Fibroblast of skin of right quadriceps (primary cell): ENCODE results near the gene KDM2B.
A peak's percentile ranks its signal among the peaks of the same experiment; 100 is the strongest.
"Not testable (repeated sequence)": the region's sequence is repeated elsewhere in the genome, so short reads cannot be mapped to it uniquely, and the experiment has no call there.

Source experiments
- DNase-seq: peaks from one replicate; pipeline ENCODE4 v3.0.0-alpha.2; 2013

The KDM2B gene

DNA sequence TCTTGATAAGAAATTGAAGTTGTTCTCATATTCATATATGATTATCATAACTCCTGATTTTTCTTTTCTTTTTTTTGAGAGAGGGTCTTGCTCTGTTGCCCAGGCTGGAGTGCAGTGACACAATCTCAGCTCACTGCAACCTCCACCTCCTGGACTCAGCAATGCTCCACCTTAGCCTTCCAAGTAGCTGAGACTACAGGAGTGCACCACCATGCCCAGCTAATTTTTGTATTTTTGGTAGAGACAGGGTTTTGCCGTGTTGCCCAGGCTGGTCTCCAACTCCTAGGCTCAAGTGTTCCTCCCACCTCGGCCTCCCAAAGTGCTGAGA is 2.5 kb upstream of the KDM2B start:
- DNase-seq, result not testable (repeated sequence)

DNA sequence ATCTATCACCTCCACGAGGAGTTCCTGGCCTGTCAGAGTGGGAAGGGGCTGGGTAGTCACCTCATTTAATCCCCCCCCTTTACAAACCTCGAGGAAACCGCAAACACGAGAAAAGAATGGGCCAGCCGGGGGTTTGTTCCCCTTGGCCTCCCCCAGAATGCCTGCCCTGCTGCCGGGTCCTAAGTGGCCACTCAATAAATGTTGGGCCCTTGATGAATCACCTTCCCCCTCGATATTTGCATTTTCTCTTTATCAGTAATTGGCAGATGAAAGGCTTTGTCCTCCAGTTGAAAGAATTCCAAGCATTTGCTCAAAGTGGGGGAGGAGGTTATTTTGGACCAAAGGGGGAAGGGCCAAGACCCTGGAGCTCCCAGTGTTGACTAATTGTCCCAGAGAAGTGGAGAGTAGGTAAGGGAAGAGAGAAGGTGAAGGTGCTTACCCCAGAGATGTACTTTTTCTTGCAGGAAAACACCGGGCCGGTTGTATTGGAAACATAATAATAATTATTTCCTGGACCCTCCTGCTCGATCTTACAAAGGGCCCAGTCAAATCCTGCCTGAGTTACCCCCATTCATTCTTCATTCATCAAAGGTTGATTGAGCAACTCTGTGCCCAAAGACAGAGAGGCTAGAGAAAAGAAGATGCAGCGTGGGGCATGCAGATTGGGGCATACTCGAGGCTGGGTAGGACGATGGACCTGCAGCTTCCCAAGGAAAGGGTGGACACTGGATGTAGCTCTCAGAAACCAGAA is 1.9 kb upstream of the KDM2B start:
- peak; percentile 55 for DNase-seq

DNA sequence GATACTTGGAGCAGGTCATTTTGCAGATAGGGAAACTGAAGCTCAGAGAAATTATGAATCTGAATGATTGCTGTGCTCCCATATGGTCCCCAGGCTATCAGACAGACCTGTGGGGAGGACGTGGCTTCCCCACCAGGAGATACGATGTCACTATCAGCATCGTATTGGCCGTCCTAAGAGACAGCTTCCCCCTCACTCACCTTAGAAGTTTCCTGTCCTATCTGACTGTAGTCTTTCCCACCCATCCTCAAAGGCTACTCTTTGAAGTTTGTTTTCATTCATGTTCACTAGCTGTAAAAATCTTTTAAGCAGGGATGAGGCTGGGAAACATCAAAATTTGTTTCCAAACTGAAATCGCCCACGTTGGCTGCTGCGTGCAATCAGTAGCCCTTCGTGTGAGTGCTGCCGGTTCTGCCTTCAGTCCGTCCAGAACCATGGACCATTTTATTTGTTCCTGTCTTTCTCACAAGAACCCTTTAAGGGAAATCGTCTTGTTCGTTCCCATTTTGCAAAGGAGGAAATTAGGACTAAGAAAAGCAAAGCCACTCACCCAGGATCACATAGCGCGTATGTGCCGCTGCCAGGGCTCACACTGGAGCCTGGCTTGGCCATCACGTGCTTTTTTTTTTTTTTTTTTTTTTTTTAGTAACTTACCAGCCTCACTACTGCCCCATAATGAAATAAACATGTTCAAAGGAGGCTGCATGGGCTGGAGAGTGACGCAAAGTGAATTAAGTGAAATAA is 1.0 kb upstream of the KDM2B start:
- DNase-seq, result peak; percentile 57

DNA sequence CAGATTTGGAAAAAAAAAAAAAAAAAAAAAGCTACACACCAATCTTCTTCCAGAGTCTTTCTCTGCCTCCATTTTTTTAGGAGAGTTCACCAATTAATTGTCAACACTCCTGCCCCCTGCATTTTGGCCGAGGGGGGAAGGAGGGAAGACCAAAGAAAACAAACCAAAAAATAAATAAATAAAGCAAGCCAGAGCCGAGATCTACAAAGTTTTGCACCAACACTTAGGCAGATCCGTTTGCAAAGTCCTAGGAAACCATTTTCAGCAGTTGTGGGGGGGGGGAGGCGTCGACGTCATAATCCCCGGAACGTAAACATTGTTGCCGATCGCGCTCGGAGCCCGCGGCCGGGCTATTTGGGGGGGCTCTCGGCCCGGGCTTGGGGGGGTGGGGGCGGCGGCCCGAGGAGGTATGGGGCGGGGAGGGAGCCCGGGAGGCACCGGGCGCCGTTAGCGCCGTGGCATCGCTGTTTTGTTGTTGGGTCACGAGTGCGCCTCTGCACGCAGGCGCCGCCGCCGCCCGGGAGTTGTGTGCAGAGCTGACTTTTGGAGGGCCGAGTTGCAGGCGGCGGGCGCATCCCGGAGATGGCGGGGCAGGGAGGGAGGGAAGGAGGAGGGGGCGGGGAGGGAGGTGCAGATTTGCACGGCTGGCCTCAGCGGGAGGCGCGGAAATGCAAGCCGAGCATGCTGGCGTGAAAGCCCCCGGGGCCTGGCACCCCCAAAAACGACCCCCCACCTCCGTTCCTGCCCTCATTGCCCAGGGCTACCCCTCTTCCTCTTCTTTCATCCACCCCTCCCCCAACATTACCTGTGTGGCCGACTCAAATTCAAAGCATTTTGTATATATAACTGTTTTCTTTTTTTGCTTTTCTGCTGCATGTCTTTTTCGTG is 598 bp downstream of the KDM2B start:
- DNase-seq, result peak; percentile 69

DNA sequence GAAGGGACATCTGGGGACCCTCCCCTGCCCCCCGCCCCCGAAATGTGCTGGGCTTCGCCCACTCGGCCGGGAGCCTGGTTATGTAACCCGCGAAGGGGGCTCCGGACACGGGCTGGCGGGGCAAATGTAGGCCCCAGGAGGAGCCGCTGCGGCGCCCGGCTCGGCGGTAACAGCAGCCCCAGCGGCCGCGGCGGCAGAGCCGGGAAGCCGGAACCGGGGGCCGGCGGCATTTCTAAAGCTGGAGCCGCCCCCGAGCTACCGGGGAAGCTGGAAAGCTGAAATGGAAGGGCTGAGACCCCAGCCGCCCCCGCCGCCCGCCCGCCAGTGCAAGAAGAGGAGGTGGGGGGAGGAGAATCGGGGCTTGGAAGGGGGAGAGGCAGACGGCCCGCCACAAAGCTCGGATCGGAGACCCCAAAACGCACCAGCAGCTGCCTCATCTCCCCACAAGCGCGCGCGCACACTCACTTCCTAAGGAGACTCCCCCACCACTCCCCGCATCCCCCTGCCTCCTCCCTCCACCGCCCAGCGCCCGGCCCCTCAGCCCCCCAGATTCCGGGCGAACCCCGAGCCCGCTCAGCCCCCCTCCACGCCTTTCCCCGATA is 1.5 kb downstream of the KDM2B start:
- DNase-seq, result peak; percentile 27

DNA sequence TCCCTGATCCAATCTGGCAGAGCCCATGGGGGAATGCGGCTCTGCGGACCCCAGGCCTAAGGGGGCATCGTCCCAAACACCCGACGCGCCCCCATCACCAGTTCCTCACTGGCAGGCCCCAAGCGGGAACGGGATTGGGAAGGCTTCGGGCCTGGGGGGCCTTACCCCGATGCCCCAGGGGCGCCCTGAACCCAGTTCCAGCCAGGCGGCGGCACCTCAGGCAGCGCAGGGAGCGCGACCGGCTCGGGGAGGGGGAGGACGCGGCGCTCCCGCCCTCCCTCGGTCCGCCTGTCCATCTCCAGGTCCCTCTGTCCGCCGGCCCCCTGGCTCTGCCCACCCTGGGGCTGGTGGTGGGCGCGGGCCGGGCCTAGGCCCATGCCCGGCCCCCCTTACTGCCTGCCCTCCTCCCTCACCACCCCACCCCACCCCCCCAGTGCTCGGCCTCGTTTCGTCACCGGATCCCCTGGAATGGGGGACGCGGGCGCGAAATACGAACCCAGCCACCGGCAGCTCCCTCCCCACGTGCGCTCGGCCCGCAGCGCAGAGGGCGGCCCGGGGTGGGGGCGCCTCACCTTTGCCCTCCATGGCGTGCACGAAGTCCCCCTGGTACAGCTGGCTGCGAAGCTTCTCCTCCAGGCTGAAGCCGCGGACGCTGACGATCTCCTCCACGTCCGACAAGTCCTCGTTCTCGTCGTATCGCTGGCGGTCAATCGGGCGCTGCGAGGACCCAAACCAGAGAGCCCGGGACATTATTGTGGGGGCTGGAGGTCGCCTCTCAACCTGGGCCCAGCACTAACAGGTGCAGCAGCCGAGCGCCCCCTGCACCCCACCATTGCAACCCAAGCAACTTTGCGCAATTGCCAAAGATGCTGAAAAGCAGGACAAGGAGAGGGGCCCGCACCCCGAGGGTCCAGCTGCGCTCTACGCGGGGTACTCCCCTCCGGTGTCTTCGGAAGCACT is 2.3 kb downstream of the KDM2B start:
- DNase-seq, result peak; percentile 56

DNA sequence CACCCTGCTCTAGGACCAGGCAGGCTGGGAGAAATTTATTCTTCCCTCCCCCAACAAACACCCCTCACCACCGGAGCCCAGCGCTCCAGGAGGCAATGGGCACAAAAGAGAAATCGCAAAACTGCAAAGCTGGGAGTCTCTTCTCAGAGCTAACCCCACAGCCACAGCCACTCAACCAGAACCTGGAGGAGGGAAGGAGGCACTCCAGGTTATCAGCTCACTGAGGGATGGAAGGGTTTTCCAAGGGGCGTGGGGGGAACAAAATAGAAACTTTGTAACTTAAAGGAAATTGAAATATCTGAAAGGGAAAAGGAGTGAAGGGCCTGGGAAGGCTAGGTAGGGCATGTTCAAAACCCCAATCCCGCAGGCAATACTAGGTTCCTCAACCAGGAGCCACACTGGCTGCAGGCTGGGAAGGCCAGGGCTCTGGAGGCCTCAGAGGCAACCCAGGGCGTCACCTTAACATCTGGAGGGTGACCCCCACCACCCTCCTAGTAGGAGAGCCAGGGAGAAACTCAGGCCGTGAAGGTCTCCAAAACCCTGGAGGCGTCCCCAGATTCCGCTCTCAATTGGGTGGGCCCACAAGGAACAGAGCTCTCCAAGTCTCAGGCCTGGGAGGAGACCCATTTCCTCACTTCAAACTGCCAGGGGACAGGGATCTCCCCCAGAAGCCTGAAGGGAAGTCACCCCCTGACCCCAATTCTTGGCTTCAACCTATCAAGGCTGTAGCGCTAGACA is 3.2 kb downstream of the KDM2B start:
- no peak for DNase-seq

DNA sequence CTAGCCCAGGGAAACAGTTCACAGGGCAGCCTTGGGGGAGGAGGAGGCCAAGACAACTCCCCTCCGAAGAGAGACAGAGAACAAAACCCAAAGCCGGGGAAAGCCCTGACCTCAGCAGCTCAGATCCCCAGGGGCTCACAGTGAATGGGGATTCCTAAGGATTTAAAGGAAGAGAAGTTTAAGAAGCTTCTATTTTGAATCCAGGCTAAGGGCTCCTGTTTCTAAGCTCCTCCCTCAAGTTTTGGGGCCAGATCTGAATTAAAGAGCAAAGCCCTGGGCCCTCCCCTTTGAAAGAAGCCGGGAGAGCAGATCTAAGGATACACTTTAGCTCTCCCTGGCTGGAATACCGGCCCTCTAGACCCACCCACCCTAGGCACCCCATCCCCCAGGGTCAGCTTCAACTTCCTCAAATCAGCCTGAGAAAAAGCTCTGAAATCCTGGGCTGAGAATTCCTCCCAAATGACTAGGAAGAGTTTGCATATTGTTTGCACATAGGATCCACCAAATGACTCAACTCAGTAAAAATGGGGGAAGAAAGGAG is 3.9 kb downstream of the KDM2B start:
- DNase-seq, result peak; percentile 98

DNA sequence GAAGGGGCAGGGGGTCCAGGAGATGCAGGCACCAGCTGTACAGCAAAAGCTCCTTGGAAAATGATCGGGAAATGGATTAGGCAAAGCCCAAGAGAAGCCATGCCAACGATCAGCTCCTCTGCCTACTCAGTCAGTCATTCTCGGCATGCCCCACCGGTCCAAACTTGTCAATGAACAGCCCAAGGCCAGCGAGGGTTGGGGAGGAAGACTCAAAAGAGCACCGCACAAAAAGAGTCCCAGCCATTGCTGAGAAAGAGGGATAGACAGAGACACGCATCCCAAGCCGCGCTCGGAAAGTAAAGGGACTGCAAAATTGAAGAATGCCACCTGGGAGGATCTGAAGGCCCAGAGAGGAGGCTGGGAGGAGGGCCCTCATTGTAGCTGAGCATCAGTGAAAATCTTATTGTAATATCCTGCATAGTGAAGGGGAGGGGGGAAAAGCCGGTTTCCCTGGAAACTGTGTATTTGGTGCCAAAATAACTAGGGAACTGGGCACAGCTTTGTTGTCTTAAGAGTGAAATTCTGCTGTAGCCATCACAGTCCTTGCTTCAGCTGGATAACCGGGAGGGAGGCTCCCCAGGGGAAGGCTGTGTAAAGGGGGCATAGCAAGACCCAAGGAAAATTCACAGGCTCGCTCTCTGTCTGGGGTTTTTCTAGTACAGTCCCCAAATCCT is 4.7 kb downstream of the KDM2B start:
- DNase-seq, result peak; percentile 26

DNA sequence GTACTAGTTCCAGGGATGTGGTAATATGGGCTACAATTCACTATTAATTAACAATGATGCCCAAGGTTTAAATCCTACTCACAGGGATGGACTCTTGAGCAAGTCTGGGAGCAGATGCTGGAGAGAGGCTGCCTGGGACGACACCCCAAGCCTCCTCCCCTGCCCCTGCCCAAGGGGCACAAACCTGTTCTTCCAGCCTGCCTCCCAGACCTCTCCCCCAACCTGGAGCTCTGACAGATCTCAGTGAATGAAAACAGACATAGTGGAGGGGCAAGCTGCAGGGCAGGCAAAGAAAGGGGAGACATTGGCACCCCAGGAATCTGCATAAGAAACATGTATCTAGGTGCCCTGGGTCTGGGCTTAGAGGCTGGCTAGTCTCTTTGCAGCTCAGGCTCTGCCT is 5.8 kb downstream of the KDM2B start:
- no peak for DNase-seq

DNA sequence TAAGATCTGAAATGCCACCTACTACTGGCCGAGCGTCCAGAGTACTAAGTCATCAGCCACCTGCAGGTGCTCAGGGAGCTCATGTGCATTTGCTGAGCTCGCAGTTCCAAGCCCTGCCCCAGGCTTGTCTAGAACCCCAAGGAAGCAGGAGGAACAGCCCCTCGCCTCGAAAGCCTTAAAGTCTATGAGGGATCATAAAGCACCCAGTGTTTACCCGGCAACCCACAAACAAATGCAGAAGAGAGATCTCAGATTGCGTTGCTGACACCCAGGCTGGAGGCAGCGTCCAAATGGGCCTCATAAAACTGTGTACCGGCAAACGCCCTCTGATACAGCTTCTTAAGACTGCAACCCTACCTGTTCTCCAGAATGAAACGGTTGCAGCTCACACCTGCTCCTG is 6.8 kb downstream of the KDM2B start:
- DNase-seq, result no peak

DNA sequence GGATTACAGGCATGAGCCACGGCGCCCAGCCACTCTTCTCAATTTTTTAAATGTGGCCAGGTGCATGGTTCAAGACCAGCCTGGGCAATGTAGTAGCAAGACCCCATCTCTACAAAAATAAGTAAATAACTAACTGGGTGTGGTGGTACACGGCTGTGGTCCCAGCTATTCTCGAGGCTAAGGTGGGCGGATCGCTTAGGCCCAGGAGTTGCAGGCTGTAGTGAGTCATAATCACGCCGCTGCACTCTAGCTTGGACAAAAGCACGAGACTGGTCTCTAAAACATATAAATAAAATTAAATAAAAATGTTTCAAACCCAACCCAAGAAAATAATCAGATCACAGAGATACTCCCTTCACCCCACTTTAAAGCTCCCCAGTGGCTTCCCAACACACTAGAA is 8.9 kb downstream of the KDM2B start:
- no peak for DNase-seq

DNA sequence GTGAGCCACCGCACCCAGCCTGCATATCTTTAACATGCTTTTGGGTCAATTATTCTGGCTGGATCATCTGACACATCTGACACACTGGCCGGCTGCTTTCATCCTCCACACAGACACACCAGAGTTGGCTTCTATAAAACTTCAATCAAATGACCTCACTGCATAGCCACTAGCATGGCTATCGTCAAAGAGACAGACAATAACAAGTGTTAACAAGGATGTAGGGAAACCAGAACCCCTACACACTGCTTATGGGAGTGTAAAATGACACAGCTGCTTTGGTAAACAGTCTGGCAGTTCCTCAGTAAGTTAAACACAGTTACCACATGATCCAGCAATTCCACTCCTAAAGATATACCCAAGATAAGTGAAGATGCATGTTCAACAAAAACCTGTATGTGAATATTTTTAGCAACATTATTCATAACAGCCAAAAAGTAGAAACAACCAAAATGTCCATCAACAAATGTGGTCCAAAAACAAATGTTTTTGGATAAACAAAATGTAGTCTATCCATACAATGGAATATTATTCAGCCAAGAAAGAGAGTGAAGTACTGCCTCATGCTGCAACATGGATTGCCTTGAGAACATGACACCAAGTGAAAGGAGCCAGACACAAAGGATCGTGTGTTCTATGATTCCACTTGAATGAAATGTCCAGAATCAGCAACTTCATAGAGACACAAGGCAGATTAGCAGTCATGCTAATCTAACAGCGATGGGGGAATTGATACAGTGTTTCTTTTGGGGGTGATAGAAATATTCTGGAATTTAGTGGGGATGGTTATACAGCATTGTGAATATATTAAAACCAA is 10.1 kb downstream of the KDM2B start:
- no peak for DNase-seq

DNA sequence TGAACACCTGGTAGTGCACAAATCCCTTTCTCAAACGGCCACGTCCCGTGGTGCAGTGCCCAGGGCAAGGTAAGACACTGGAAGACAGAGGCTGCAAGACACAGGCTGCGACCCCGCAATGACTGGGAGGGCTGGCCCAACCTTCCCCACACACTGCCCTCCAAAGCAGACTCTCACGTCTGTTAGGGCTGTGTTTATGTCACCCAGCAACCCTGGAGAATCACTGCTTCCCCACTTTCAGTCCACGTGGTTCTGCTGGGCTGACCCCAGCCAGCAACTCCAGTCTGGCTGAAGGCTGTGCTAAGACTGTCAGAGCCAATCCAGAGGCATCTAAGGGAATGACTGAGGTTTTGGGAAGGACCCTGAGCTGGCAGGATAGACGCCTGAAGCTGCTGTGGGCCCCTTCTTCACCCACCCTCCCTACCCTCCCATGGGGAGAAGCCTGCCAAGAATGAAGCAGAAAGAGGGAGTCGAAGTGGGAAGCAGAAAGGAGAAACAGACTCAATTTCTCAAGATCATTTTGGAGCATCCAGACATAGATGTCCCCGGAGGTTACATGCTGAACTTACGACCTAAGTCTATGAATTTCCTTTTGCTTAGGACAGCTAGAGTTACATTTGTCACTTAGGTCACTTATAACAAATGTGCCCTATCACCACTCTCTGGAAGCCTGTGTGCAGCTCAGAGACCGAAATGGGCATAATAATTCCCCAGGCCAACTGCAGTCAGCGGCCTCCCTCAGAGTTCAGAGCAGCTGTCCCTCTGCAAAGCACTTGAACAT is 11.7 kb downstream of the KDM2B start:
- peak; percentile 41 for DNase-seq

DNA sequence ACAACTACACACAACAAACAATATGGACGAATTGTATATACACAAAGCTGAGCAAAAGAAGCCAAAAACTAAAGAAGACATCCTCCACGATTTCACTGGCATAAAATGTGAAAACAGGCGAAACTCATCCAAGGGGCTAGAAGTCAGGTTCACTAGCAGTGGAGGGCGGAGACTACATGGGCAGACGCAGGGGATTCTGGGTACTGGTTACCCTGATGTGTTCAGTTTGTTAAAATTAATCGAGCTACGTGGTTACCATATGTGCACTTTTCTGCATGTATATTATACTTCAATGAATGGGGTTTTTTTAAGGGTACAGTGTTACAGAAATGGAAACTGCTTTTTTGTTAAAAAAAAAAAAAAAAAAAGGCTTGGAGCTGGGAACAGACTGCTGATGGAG is 12.3 kb downstream of the KDM2B start:
- no peak for DNase-seq

DNA sequence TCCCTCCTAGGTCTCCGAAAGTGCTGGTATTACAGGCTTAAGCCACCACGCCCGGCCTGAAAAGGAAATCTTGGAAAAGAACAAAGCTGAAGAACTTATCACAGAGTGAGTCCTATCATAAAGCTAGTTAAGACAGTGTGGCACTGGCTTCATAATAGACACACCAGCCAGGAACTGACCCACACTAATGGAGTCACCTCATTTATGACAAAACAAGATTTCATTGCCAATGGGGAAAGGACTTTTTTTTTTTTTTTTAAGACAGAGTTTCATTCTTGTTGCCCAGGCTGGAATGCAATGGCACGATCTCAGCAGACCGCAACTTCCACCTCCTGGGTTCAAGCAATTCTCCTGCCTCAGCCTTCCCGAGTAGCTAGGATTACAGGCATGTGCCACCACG is 15.7 kb downstream of the KDM2B start:
- DNase-seq, result no peak

DNA sequence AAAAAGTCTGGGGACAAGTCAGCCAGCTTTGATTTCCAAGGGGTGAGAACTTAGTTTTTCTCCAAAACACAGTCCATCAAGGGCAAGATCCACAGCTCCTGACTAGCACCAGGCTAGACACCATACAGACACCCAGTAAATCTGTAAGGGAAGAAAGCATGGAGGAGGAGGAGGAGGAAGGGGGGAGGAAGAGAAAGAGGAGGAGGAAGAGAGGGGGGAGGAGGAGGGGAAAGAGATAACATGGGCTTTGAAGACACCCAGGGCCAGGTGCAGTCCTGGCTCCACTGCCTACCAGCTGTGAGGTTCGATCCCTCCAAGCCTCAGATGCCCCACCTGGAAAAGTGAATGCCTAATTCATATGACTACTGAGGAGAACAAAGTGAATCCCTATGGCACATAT is 18.3 kb downstream of the KDM2B start:
- no peak for DNase-seq

DNA sequence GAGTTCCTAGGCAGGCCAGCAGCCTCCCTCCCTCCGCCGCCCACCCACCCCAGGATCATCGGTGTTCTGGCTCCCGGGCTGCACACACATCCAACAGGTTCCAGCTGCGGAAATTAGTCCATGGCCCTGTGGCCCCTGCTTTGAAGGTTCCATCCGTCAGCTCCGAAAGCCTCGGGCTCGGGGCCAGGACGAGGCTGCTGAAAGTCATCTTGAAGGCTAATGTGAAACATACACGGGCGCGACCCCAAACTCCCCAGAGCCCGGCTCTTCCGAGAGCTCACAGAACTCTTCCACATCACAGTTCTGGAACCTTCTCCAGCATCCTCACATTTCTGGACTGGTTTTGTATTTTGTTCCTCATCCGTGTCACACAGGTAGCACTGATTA is 19.8 kb downstream of the KDM2B start:
- no peak for DNase-seq
